Fibroblast of lung (primary cell): Measurements from ENCODE around the gene ZFHX2. TPM values are rescaled to one million over a fixed set of nuclear protein-coding genes. Genes with fewer than 3 reads are reported as not detected.

ENCODE experiments used
- DNase-seq, 2 donors: peaks; one replicate each; pipeline versions ENCODE4 v3.0.0 to v3.0.0-alpha.2; 2010; ENCODE audit warnings: low read depth in 2 of 2
- H2AFZ ChIP-seq: 2 replicates; pipeline ENCODE4 v1.5.1; 2012; ENCODE audit warnings: low read length, control low read depth, inconsistent platforms
- H3K27ac ChIP-seq: 2 replicates; pipeline ENCODE4 v1.5.1; 2011; ENCODE audit warnings: low read length, control low read depth; ENCODE audit not compliant: insufficient read depth
- H3K27me3 ChIP-seq: 2 replicates; pipeline ENCODE4 v1.5.1; 2011; ENCODE audit warnings: mild to moderate bottlenecking, low read length; ENCODE audit not compliant: control insufficient read depth, insufficient read depth
- H3K36me3 ChIP-seq: 2 replicates; pipeline ENCODE4 v1.5.1; 2011; ENCODE audit warnings: low read length; ENCODE audit not compliant: control insufficient read depth, insufficient read depth
- H3K4me1 ChIP-seq: 2 replicates; pipeline ENCODE4 v1.5.1; 2011; ENCODE audit warnings: low read length; ENCODE audit not compliant: control insufficient read depth, insufficient read depth; ENCODE audit errors: extremely low read depth
- H3K4me2 ChIP-seq: 2 replicates; pipeline ENCODE4 v1.5.1; 2011; ENCODE audit warnings: low read length, control low read depth; ENCODE audit not compliant: insufficient read depth; ENCODE audit errors: extremely low read depth
- H3K4me3 ChIP-seq, 4 experiments: fragments of 200-600 bp in 1 of 4; sonication (generic) in 1 of 4; replicated peaks in 1 of 4; 2 replicates each; pipeline ENCODE4 v1.5.1; 2011 to 2016; ENCODE audit warnings: low read length in 4 of 4, low read depth in 3 of 4, mild to moderate bottlenecking in 3 of 4, control low read depth in 2 of 4, inconsistent platforms in 1 of 4, mixed read lengths in 1 of 4; ENCODE audit not compliant: insufficient read depth in 1 of 4; ENCODE audit errors: control extremely low read depth in 1 of 4
- H3K79me2 ChIP-seq: 2 replicates; pipeline ENCODE4 v1.5.1; 2012; ENCODE audit warnings: mild to moderate bottlenecking, low read length, inconsistent platforms; ENCODE audit not compliant: control insufficient read depth, insufficient read depth
- H3K9ac ChIP-seq: 2 replicates; pipeline ENCODE4 v1.5.1; 2011; ENCODE audit warnings: mild to moderate bottlenecking, low read length, control low read depth; ENCODE audit not compliant: insufficient read depth
- H3K9me3 ChIP-seq: 2 replicates; pipeline ENCODE4 v1.5.1; 2012; ENCODE audit warnings: low read depth, low read length; ENCODE audit not compliant: control insufficient read depth, insufficient read depth
- H4K20me1 ChIP-seq: 2 replicates; pipeline ENCODE4 v1.5.1; 2011; ENCODE audit warnings: low read length; ENCODE audit not compliant: control insufficient read depth, insufficient read depth; ENCODE audit errors: extremely low read depth
- EZH2 ChIP-seq: IDR thresholded peaks from 2 replicates; pipeline ENCODE4 v1.5.1; 2012; ENCODE audit warnings: low read length, control low read depth, mild to moderate bottlenecking; ENCODE audit errors: missing control alignments
- polyA plus RNA-seq, 2 donors: library from polyadenylated mRNA; depleted of rRNA in 1 of 2; stranded (reverse) in 1 of 2; unstranded in 1 of 2; fragments of >200 nt; gene quantifications; 2 replicates each; pipeline ENCODE4 v1.2.1, GENCODE V29; 2011 to 2012; ENCODE audit warnings: missing spikeins in 1 of 2
- total RNA-seq: library from RNA; depleted of rRNA; stranded (reverse); fragments of >200 nt; gene quantifications from 2 replicates; pipeline ENCODE4 v1.2.1, GENCODE V29; 2014
- TF ChIP-seq, protein P1 (sequence below), 2 donors: IDR thresholded peaks in 1 of 2; conservative IDR thresholded peaks in 1 of 2; 1 replicate in 1 of 2; 2 replicates in 1 of 2; pipeline ENCODE4 v1.5.1; 2011 to 2012; ENCODE audit warnings: low read length in 2 of 2, control low read depth in 1 of 2, inconsistent platforms in 1 of 2, low read depth in 1 of 2, mild to moderate bottlenecking in 1 of 2

Gene ZFHX2
- total and polyA plus RNA-seq, 2 donors (not counting 1 experiment from before 2014, with no cell fraction given), result 0.33 TPM; not detected in 1

GRCh38 chr14:23528555-23528954, 23.0 kb downstream of the ZFHX2 start:
- TF ChIP-seq EZH2, result no peak
- TF ChIP-seq, protein P1, sequence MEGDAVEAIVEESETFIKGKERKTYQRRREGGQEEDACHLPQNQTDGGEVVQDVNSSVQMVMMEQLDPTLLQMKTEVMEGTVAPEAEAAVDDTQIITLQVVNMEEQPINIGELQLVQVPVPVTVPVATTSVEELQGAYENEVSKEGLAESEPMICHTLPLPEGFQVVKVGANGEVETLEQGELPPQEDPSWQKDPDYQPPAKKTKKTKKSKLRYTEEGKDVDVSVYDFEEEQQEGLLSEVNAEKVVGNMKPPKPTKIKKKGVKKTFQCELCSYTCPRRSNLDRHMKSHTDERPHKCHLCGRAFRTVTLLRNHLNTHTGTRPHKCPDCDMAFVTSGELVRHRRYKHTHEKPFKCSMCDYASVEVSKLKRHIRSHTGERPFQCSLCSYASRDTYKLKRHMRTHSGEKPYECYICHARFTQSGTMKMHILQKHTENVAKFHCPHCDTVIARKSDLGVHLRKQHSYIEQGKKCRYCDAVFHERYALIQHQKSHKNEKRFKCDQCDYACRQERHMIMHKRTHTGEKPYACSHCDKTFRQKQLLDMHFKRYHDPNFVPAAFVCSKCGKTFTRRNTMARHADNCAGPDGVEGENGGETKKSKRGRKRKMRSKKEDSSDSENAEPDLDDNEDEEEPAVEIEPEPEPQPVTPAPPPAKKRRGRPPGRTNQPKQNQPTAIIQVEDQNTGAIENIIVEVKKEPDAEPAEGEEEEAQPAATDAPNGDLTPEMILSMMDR (conservative IDR thresholded peaks at IDR 0.05 in 1 of 2, IDR thresholded peaks at IDR 0.05 in 1 of 2; ENCODE audit: low read depth in 1 of 2, low read length in 2 of 2), result peak; percentile 22 to 23
- no peak overlapping the region for H3K4me3 ChIP-seq
- H3K36me3 ChIP-seq, result no peaks in the 10 kb centered on the region
- H3K27ac ChIP-seq, result no peak overlapping the region
- no peak overlapping the region for H3K9ac ChIP-seq
- H3K9me3 ChIP-seq, result no peaks in the 10 kb centered on the region
- H2AFZ ChIP-seq, result no peak overlapping the region
- H3K27me3 ChIP-seq, result no peaks in the 10 kb centered on the region
- H3K79me2 ChIP-seq, result no peaks in the 10 kb centered on the region
- H4K20me1 ChIP-seq, result no peaks in the 10 kb centered on the region
- no peak overlapping the region for H3K4me2 ChIP-seq
- no peaks in the 10 kb centered on the region for H3K4me1 ChIP-seq
- DNase-seq, result no peak

DNA sequence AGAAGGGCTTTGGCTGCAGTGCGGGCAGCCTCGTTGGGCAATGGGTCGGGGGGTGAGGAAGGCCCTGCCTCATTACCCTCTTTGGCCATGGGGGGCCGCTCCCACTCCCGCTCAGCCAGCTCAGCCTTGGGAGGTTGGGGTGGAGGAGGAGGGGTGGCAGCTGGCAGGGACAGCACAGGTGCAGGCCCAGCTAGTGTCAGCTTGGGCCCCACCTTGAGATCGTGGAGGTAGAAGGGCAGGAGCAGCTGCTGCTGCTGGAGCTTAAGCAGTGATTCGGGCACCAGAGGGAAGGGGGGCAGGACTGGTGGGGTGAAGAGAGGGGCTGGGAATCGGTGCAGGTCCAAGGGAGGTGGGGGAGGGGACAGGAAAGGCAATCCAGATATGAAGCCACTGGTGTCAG, 26.0 kb downstream of the ZFHX2 start:
- TF ChIP-seq, protein P1 (conservative IDR thresholded peaks at IDR 0.05 in 1 of 2, IDR thresholded peaks at IDR 0.05 in 1 of 2; ENCODE audit: low read depth in 1 of 2, low read length in 2 of 2), result no peak
- no peak for TF ChIP-seq EZH2
- no peaks in the 10 kb centered on the region for H3K27me3 ChIP-seq
- H4K20me1 ChIP-seq, result no peaks in the 10 kb centered on the region
- no peak overlapping the region for H2AFZ ChIP-seq
- H3K27ac ChIP-seq, result no peak overlapping the region
- no peaks in the 10 kb centered on the region for H3K4me1 ChIP-seq
- no peak overlapping the region for H3K4me2 ChIP-seq
- H3K4me3 ChIP-seq, result no peak overlapping the region
- no peak for DNase-seq
- no peaks in the 10 kb centered on the region for H3K9me3 ChIP-seq
- no peaks in the 10 kb centered on the region for H3K36me3 ChIP-seq
- H3K79me2 ChIP-seq, result no peaks in the 10 kb centered on the region
- H3K9ac ChIP-seq, result no peak overlapping the region

GRCh38 chr14:23524954-23525353, 26.6 kb downstream of the ZFHX2 start:
- no peak overlapping the region for H3K9ac ChIP-seq
- H3K4me2 ChIP-seq, result no peak overlapping the region
- H3K9me3 ChIP-seq, result no peaks in the 10 kb centered on the region
- no peaks in the 10 kb centered on the region for H3K4me1 ChIP-seq
- no peak overlapping the region for H3K27ac ChIP-seq
- H3K79me2 ChIP-seq, result no peaks in the 10 kb centered on the region
- DNase-seq, result no peak
- H4K20me1 ChIP-seq, result no peaks in the 10 kb centered on the region
- no peak overlapping the region for H2AFZ ChIP-seq
- TF ChIP-seq, protein P1 (conservative IDR thresholded peaks at IDR 0.05 in 1 of 2, IDR thresholded peaks at IDR 0.05 in 1 of 2; ENCODE audit: low read depth in 1 of 2, low read length in 2 of 2), result no peak
- TF ChIP-seq EZH2, result no peak
- no peaks in the 10 kb centered on the region for H3K27me3 ChIP-seq
- H3K36me3 ChIP-seq, result no peaks in the 10 kb centered on the region
- no peak overlapping the region for H3K4me3 ChIP-seq
